ENCODE measurements around the gene ANKRD13D.

DNA sequence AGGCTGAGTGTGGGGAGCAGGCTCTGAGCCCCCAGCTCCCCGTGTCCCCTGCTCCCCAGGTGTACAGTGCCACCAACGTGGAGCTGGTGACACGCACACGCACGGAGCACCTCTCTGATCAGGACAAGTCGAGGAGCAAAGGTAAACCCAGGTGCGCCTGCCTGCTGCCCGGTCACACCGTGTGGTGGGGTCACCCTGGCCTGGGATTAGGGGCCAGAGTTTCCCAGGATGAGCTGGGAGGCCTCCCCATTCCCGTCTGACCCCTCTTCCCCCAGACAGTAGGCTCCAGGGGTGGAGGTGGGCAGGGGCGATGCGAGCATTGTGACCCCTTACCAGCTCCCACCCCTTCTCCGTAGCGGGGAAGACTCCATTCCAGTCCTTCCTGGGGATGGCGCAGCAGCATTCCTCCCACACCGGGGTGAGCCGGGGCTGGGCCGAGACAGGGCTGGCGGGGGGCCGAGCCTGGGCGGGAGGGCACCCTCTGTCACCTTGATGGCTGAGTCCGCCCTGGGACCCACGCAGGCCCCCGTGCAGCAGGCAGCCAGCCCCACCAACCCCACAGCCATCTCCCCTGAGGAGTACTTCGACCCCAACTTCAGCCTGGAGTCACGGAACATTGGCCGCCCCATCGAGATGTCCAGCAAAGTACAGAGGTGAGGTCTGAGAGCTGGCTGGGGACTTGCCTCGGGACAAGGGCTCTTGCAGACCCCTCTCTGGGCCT is 10.5 kb downstream of the ANKRD13D start:
- TF ChIP-seq, protein P1, sequence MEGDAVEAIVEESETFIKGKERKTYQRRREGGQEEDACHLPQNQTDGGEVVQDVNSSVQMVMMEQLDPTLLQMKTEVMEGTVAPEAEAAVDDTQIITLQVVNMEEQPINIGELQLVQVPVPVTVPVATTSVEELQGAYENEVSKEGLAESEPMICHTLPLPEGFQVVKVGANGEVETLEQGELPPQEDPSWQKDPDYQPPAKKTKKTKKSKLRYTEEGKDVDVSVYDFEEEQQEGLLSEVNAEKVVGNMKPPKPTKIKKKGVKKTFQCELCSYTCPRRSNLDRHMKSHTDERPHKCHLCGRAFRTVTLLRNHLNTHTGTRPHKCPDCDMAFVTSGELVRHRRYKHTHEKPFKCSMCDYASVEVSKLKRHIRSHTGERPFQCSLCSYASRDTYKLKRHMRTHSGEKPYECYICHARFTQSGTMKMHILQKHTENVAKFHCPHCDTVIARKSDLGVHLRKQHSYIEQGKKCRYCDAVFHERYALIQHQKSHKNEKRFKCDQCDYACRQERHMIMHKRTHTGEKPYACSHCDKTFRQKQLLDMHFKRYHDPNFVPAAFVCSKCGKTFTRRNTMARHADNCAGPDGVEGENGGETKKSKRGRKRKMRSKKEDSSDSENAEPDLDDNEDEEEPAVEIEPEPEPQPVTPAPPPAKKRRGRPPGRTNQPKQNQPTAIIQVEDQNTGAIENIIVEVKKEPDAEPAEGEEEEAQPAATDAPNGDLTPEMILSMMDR (IDR thresholded peaks at IDR 0.05; ENCODE audit: control extremely low read depth in 1 of 3, insufficient read depth in 1 of 3, low read depth in 1 of 3, low read length in 3 of 3) = no peak
- TF ChIP-seq SRF (IDR thresholded peaks at IDR 0.05; ENCODE audit: low read depth, low read length) = no peak
- no peak for TF ChIP-seq POLR2A (IDR thresholded peaks at IDR 0.05; ENCODE audit: control extremely low read depth in 1 of 2, low read depth in 2 of 2, low read length in 2 of 2)
- no peak for TF ChIP-seq GABPA (IDR thresholded peaks at IDR 0.05; ENCODE audit: borderline replicate concordance, insufficient read depth, low read length)
